Uterus (tissue), 2 donors: ENCODE measurements around the gene LSAMP.

Experiments
- POLR2A ChIP-seq, 2 donors: fragments of 450-650 bp; IDR thresholded peaks; one replicate each; pipeline ENCODE4 v1.6.1; 2016; ENCODE audit warnings: antibody characterized with exemption in 2 of 2, mild to moderate bottlenecking in 1 of 2, moderate library complexity in 1 of 2
- TF ChIP-seq, protein P1 (sequence below), 4 experiments: fragments of 200-600 bp in 2 of 4; fragments of 450-650 bp in 2 of 4; sonication (generic) in 2 of 4; IDR thresholded peaks; one replicate each; pipeline ENCODE4 v1.5.1; 2016 to 2019; ENCODE audit warnings: antibody characterized with exemption in 4 of 4, mild to moderate bottlenecking in 2 of 4, moderate library complexity in 1 of 4

- TF ChIP-seq, protein P1, sequence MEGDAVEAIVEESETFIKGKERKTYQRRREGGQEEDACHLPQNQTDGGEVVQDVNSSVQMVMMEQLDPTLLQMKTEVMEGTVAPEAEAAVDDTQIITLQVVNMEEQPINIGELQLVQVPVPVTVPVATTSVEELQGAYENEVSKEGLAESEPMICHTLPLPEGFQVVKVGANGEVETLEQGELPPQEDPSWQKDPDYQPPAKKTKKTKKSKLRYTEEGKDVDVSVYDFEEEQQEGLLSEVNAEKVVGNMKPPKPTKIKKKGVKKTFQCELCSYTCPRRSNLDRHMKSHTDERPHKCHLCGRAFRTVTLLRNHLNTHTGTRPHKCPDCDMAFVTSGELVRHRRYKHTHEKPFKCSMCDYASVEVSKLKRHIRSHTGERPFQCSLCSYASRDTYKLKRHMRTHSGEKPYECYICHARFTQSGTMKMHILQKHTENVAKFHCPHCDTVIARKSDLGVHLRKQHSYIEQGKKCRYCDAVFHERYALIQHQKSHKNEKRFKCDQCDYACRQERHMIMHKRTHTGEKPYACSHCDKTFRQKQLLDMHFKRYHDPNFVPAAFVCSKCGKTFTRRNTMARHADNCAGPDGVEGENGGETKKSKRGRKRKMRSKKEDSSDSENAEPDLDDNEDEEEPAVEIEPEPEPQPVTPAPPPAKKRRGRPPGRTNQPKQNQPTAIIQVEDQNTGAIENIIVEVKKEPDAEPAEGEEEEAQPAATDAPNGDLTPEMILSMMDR (IDR thresholded peaks at IDR 0.05) = no peak
- TF ChIP-seq POLR2A (IDR thresholded peaks at IDR 0.05) = no peak
Measured at GRCh38 chr3:116048991-116049390, 396.3 kb downstream of the LSAMP start.
